ENCODE measurements around the gene CARMIL3.

DNA sequence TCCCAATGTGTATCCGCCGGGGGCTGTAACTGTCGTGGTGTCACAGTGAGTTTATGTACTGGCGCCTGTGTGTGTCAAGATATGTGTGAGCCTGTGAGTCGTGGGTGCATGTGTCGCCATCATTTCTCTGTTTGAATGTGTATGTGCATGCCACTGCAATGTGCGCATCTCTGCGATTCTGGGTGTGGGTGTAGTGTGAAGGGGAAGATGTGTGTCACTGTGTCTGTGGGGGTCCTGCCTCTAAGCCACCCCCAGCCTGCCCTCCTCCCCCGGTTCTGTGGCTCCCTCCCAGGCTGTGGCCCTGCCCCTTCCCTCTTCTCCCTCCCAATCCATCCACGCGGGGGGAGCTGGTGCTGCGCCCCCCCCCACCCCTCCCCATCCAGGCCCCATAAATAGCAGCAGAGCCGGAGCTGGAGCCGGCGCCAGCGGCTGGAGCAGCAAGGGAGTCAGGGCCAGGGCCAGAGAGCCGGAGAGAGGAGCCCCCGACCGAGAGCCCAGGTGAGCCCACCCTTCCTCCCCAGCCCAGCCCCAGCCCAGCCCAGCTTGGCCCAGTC is 19.4 kb downstream of the CARMIL3 start, which contains the start of gene CPNE6:
- TF ChIP-seq CTCF (conservative IDR thresholded peaks at IDR 0.05; ENCODE audit: low read length) (no peak), EZH2phosphoT487 (IDR thresholded peaks at IDR 0.05; ENCODE audit: borderline replicate concordance) (no peak)
